ENCODE results near the gene NNMT. TPM values are rescaled to one million over a fixed set of nuclear protein-coding genes. Genes with fewer than 3 reads are reported as not detected.

NNMT gene
- total and polyA plus RNA-seq, 9 of the 15 experiments (the other 6 are each of a cell fraction or from before 2014, with no cell fraction given), result 6.1 to 15.0 (median 11.2) TPM

DNA sequence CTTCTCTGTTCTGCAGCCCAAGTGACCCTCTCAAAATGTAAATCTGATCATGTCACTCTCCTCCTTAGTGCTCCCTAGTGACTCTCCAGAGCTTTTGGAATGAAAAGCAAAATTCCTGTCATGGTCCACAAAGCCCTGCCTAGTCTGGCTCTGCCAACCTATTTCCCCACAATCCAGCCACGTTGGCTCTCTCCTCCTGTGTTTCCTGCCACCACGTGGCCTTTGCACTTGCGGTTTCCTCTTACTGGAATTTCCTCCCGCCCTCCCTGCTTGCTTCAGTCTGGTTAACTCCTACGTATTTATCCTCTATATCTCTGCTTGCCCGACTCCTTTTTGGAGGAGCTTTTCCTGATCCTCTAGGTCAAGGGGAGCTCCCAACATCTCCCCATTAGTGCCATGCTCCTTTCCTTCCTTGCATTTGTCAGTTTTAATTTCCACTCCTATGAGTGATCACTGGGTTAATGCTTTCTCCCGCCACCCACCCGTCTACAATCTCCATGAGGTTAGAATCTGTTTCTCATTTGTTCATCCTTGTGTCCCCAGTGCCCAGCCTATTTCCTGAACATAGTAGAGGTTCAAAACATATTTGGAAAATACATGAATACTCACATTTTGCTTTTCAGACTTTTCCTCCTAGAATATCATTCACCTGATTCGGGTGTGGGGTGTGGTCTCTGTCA lies 11.5 kb downstream of the NNMT start (continued):
- TF ChIP-seq RBFOX2 (IDR thresholded peaks at IDR 0.05; ENCODE audit: low read depth, low read length) (no peak), PYGO2 (tag; IDR thresholded peaks at IDR 0.05) (no peak), GABPA (tag; conservative IDR thresholded peaks at IDR 0.05; ENCODE audit: low read depth) (0 out of 2 replicates have a peak, but pooled peaks have one; percentile 32), CBFB (CRISPR knock-in tag; IDR thresholded peaks at IDR 0.05) (no peak), ZNF696 (CRISPR knock-in tag; conservative IDR thresholded peaks at IDR 0.05) (no peak), ETV5 (CRISPR knock-in tag; IDR thresholded peaks at IDR 0.05; ENCODE audit: low read depth) (peak; percentile 43; the same call in 1 of the 2 replicates), TARDBP (IDR thresholded peaks at IDR 0.05) (0 out of 2 replicates have a peak, but pooled peaks have one; percentile 33), SP1 (CRISPR knock-in tag; IDR thresholded peaks at IDR 0.05) (no peak), TFAM (CRISPR knock-in tag; conservative IDR thresholded peaks at IDR 0.05) (no peak), POLR2AphosphoS5 (IDR thresholded peaks at IDR 0.05; ENCODE audit: control insufficient read depth, insufficient read depth, low read depth, low read length) (no peak), SMARCA4 (IDR thresholded peaks at IDR 0.05) (peak; percentile 64; the same call in 1 of the 2 replicates), XRCC4 (IDR thresholded peaks at IDR 0.05; ENCODE audit: extremely low read depth, insufficient read depth, insufficient read length) (no peak), FOXA3 (CRISPR knock-in tag; conservative IDR thresholded peaks at IDR 0.05 in 1 of 2, IDR thresholded peaks at IDR 0.05 in 1 of 2) (no peak), RBM34 (IDR thresholded peaks at IDR 0.05; ENCODE audit: borderline replicate concordance, insufficient read depth, low read length) (no peak), ZNF408 (CRISPR knock-in tag; IDR thresholded peaks at IDR 0.05; ENCODE audit: low read depth) (no peak), ZNF175 (CRISPR knock-in tag; IDR thresholded peaks at IDR 0.05; ENCODE audit: low read depth) (peak; percentile 83; the same call in 1 of the 2 replicates), NRF1 (conservative IDR thresholded peaks at IDR 0.05 in 1 of 2, IDR thresholded peaks at IDR 0.05 in 1 of 2) (no peak), ARID1B (IDR thresholded peaks at IDR 0.05) (peak; percentile 65)
- TF ChIP-seq, protein P1, sequence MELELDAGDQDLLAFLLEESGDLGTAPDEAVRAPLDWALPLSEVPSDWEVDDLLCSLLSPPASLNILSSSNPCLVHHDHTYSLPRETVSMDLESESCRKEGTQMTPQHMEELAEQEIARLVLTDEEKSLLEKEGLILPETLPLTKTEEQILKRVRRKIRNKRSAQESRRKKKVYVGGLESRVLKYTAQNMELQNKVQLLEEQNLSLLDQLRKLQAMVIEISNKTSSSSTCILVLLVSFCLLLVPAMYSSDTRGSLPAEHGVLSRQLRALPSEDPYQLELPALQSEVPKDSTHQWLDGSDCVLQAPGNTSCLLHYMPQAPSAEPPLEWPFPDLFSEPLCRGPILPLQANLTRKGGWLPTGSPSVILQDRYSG (tag; conservative IDR thresholded peaks at IDR 0.05; ENCODE audit: low read depth), result no peak
- TF ChIP-seq, protein P2, sequence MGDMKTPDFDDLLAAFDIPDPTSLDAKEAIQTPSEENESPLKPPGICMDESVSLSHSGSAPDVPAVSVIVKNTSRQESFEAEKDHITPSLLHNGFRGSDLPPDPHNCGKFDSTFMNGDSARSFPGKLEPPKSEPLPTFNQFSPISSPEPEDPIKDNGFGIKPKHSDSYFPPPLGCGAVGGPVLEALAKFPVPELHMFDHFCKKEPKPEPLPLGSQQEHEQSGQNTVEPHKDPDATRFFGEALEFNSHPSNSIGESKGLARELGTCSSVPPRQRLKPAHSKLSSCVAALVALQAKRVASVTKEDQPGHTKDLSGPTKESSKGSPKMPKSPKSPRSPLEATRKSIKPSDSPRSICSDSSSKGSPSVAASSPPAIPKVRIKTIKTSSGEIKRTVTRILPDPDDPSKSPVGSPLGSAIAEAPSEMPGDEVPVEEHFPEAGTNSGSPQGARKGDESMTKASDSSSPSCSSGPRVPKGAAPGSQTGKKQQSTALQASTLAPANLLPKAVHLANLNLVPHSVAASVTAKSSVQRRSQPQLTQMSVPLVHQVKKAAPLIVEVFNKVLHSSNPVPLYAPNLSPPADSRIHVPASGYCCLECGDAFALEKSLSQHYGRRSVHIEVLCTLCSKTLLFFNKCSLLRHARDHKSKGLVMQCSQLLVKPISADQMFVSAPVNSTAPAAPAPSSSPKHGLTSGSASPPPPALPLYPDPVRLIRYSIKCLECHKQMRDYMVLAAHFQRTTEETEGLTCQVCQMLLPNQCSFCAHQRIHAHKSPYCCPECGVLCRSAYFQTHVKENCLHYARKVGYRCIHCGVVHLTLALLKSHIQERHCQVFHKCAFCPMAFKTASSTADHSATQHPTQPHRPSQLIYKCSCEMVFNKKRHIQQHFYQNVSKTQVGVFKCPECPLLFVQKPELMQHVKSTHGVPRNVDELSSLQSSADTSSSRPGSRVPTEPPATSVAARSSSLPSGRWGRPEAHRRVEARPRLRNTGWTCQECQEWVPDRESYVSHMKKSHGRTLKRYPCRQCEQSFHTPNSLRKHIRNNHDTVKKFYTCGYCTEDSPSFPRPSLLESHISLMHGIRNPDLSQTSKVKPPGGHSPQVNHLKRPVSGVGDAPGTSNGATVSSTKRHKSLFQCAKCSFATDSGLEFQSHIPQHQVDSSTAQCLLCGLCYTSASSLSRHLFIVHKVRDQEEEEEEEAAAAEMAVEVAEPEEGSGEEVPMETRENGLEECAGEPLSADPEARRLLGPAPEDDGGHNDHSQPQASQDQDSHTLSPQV (IDR thresholded peaks at IDR 0.05), result peak; percentile 53; the same call in 1 of the 2 replicates
- TF ChIP-seq, protein P3, sequence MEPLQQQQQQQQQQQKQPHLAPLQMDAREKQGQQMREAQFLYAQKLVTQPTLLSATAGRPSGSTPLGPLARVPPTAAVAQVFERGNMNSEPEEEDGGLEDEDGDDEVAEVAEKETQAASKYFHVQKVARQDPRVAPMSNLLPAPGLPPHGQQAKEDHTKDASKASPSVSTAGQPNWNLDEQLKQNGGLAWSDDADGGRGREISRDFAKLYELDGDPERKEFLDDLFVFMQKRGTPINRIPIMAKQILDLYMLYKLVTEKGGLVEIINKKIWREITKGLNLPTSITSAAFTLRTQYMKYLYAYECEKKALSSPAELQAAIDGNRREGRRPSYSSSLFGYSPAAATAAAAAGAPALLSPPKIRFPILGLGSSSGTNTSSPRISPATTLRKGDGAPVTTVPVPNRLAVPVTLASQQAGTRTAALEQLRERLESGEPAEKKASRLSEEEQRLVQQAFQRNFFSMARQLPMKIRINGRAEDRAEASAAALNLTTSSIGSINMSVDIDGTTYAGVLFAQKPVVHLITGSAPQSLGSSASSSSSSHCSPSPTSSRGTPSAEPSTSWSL (CRISPR knock-in tag; IDR thresholded peaks at IDR 0.05; ENCODE audit: borderline replicate concordance), result no peak

All from K562 (cell line).